WERI-Rb-1 (cell line): ENCODE results near the gene IFNAR1.

Source experiments
- DNase-seq: peaks from one replicate; pipeline ENCODE4 v3.0.0-alpha.2; 2020
- H3K27ac ChIP-seq: fragments of 250-450 bp; sonication (Bioruptor Pico); 2 replicates; pipeline ENCODE4 v1.5.1; 2020; ENCODE audit warnings: mild to moderate bottlenecking, moderate library complexity
- H3K27me3 ChIP-seq: fragments of 250-450 bp; sonication (Bioruptor Pico); 2 replicates; pipeline ENCODE4 v1.5.1; 2021; ENCODE audit warnings: mild to moderate bottlenecking, low read depth, moderate library complexity; ENCODE audit not compliant: insufficient read depth, severe bottlenecking
- H3K36me3 ChIP-seq: fragments of 250-450 bp; sonication (Bioruptor Pico); 2 replicates; pipeline ENCODE4 v1.5.1; 2020; ENCODE audit warnings: mild to moderate bottlenecking, moderate library complexity
- H3K4me3 ChIP-seq: 2 replicates; pipeline ENCODE4 v1.5.1; 2011; ENCODE audit warnings: low read depth, mild to moderate bottlenecking, control low read depth, low read length
- H3K9me3 ChIP-seq: fragments of 250-450 bp; sonication (Bioruptor Pico); 2 replicates; pipeline ENCODE4 v1.5.1; 2021; ENCODE audit warnings: mild to moderate bottlenecking, moderate library complexity; ENCODE audit not compliant: severe bottlenecking
- TF ChIP-seq, protein P1 (sequence below): IDR thresholded peaks from 2 replicates; pipeline ENCODE4 v1.5.1; 2011; ENCODE audit warnings: low read depth, mild to moderate bottlenecking, control low read depth, inconsistent platforms, low read length

Gene IFNAR1

DNA sequence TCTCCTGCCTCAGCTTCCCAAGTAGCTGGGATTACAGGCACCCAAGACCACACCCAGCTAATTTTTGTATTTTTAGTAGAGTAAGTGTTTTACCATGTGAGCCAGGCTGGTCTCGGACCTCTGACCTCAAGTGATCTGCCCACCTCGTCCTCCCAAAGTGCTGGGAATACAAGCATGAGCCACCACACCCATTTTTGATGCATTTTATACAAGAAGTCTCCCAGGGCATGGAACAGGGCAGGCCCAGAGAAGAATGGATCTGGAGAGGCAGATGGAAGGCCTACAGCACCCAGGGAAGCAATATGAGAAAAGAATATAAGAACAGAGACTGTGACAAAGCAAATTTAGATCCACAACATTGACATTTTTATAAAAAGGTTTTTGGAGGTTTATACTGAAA is 18.8 kb upstream of the IFNAR1 start:
- Histone ChIP-seq H3K27me3 (no peaks in the 10 kb centered on the region), H3K4me3 (no peak overlapping the region), H3K9me3 (peaks cover 5% of the 10 kb centered on the region), H3K36me3 (no peaks in the 10 kb centered on the region), H3K27ac (no peak overlapping the region)
- no peak for DNase-seq
- TF ChIP-seq, protein P1, sequence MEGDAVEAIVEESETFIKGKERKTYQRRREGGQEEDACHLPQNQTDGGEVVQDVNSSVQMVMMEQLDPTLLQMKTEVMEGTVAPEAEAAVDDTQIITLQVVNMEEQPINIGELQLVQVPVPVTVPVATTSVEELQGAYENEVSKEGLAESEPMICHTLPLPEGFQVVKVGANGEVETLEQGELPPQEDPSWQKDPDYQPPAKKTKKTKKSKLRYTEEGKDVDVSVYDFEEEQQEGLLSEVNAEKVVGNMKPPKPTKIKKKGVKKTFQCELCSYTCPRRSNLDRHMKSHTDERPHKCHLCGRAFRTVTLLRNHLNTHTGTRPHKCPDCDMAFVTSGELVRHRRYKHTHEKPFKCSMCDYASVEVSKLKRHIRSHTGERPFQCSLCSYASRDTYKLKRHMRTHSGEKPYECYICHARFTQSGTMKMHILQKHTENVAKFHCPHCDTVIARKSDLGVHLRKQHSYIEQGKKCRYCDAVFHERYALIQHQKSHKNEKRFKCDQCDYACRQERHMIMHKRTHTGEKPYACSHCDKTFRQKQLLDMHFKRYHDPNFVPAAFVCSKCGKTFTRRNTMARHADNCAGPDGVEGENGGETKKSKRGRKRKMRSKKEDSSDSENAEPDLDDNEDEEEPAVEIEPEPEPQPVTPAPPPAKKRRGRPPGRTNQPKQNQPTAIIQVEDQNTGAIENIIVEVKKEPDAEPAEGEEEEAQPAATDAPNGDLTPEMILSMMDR, result no peak

DNA sequence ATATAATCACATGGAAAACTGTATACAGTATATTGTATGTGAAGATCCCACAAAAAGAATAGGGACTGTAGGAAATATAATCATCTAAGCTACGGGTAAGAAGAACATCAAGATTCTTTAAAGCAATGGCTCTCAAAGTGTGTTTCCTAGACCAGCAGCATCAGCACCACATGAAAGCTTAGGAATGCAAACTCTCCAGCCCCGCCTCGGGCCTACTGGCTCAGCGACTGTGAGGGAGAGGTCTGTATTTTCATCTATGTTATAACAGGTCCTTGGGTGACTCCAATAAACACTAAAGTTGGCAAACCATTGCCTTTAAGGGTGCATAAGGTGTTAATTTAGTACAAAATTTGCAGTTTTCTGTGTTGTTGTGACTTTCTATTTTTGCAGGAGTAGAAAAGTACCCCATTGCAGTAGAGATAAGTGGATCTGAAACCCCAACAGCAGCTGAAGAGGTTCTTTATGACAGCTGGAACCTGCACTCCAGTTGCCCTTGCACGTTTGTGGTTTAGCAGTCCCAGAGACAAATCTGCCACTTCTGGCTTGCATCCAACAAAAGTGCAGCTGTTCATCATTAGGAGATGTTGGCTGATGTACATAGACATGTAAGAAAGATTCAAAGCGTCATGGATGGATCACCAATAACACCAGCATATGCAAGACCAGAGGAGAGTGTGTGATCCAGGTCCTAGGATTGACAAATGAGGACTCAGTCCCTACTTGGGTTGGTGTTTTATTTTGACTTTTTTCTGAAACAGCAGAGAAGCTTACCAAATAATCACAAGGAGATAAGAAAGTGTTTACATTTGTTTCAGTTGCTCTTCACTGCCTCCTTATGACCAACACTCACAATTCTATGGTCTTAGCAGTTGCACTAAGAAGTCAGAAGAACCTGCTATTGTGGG is 15.9 kb upstream of the IFNAR1 start:
- no peak overlapping the region for H3K4me3 ChIP-seq
- TF ChIP-seq, protein P1, result no peak

DNA sequence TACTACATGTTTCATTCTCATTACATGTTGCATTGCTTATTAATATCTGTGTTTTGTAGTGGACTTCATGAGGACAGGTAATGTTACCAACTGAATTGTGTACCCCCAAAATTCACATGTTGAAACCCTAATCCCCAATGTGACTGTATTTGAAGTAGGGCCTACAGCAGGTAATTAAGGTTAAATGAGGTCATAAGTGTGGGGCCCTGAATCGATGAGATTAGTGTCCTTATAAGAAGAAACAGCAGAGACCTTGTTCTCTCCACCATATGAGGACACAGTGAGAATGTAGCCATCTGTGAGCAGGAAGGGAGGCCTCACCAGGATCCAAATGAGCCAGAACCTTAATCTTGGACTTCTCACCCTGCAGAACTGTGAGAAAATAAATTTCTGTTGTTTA is 15.0 kb upstream of the IFNAR1 start:
- H3K27me3 ChIP-seq, result no peaks in the 10 kb centered on the region
- H3K36me3 ChIP-seq, result no peaks in the 10 kb centered on the region
- DNase-seq, result no peak
- TF ChIP-seq, protein P1, result no peak
- peaks cover 5% of the 10 kb centered on the region for H3K9me3 ChIP-seq
- H3K27ac ChIP-seq, result no peak overlapping the region
- H3K4me3 ChIP-seq, result no peak overlapping the region

More for the DNA sequence above, 15.9 kb upstream of the IFNAR1 start:
- no peak for DNase-seq
- H3K27me3 ChIP-seq, result no peaks in the 10 kb centered on the region
- no peaks in the 10 kb centered on the region for H3K36me3 ChIP-seq
- H3K27ac ChIP-seq, result no peak overlapping the region
- peaks cover 5% of the 10 kb centered on the region for H3K9me3 ChIP-seq

DNA sequence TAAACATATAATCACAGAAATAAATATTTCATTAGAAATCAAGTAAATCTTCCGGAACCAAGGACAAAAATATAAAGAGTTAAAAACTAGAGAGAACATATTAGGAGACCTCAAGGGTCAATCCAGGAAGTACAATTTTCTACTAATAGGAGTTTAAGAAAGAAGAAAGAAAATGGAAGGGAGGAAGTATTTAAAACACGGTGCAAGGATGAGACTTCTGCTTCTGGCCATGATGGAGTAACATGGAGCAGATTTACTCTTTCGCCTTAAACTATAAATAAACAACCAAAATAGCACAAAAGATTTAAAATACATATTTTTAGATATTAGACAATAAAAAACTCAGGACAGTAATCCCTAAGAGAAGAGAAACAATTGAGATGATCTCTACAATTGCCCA is 12.6 kb upstream of the IFNAR1 start:
- no peak overlapping the region for H3K27ac ChIP-seq
- no peaks in the 10 kb centered on the region for H3K27me3 ChIP-seq
- H3K9me3 ChIP-seq, result peaks cover 5% of the 10 kb centered on the region
- DNase-seq, result no peak
- TF ChIP-seq, protein P1, result no peak
- H3K4me3 ChIP-seq, result no peak overlapping the region
- H3K36me3 ChIP-seq, result no peaks in the 10 kb centered on the region

DNA sequence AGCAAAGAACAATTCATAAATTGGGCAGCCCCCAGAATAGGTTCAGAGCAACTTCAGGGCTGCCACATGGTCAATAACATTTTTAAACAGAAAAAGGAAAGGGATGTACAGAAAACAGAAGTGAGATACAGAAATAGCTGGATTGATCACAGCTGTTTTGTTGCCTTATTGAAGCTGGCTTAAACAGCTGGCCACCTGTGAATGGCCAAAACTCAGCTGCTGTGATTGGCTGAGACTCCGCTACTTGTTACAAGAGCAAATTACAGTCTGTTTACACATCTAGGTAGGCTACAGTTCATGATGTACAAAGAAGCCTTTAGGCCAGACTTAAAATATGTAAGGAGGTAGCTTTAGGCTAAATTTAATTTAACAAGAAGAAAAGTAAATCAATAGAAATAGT is 11.6 kb upstream of the IFNAR1 start:
- Histone ChIP-seq H3K27ac (no peak overlapping the region), H3K9me3 (peaks cover 5% of the 10 kb centered on the region), H3K4me3 (no peak overlapping the region), H3K36me3 (no peaks in the 10 kb centered on the region), H3K27me3 (no peaks in the 10 kb centered on the region)
- no peak for DNase-seq
- TF ChIP-seq, protein P1, result no peak
